Effector memory CD8-positive, alpha-beta T cell (primary cell): Measurements from ENCODE around the gene ASH1L.
"Not testable (repeated sequence)": the region's sequence is repeated elsewhere in the genome, so short reads cannot be mapped to it uniquely, and the experiment has no call there.

Experiments
- ATAC-seq: fragments of 150-1000 bp; cut with Tn5 transposase; replicated peaks from 2 replicates; pipeline ENCODE4 v1.10.0; 2021; ENCODE audit warnings: mild to moderate bottlenecking, moderate library complexity
- DNase-seq, 3 experiments: peaks; one replicate each; pipeline ENCODE4 v3.0.0; 2021
- H3K27ac Mint-ChIP-seq, 2 donors: one replicate each; pipeline ENCODE4 v1.8.0; 2022; ENCODE audit warnings: mild to moderate bottlenecking in 2 of 2, mixed read lengths in 2 of 2, moderate library complexity in 2 of 2
- H3K27me3 Mint-ChIP-seq, 2 donors: one replicate each; pipeline ENCODE4 v1.8.0; 2022; ENCODE audit warnings: mixed read lengths in 2 of 2
- H3K36me3 Mint-ChIP-seq: one replicate; pipeline ENCODE4 v1.8.0; 2022; ENCODE audit warnings: mild to moderate bottlenecking, moderate library complexity, mixed read lengths; ENCODE audit not compliant: insufficient read depth
- H3K4me1 Mint-ChIP-seq, 2 donors: one replicate each; pipeline ENCODE4 v1.8.0; 2022; ENCODE audit warnings: low read depth in 2 of 2, mixed read lengths in 2 of 2
- H3K4me3 Mint-ChIP-seq, 2 donors: one replicate each; pipeline ENCODE4 v1.8.0; 2022; ENCODE audit warnings: mild to moderate bottlenecking in 2 of 2, mixed read lengths in 2 of 2, moderate library complexity in 2 of 2
- H3K9me3 Mint-ChIP-seq, 2 donors: one replicate each; pipeline ENCODE4 v1.8.0; 2022; ENCODE audit warnings: mixed read lengths in 2 of 2
- total RNA-seq, 9 experiments: gene quantifications; one replicate each; lab custom pipeline; 2026; lab: John Stamatoyannopoulos, UW

The ASH1L gene
- 125 to 455 (median 300) reads per million in 9 experiments for total RNA-seq

- peak within 1 kb of the TSS; percentile 98 to 99 for H3K27ac Mint-ChIP-seq
- H3K9me3 Mint-ChIP-seq = no peaks in the 10 kb centered on the region
- H3K4me1 Mint-ChIP-seq = peaks cover 22 to 38% of the 10 kb centered on the region in 2 donors
- ATAC-seq (peak; percentile 75), DNase-seq (peak; percentile 87 to 91 (median 90))
- H3K27me3 Mint-ChIP-seq = no peaks in the 10 kb centered on the region
- H3K4me3 Mint-ChIP-seq = peak within 1 kb of the TSS; percentile 99
- H3K36me3 Mint-ChIP-seq = peaks cover 45% of the 10 kb centered on the region
These were observed at the start of gene ASH1L for GRCh38 chr1:155562581-155563376. Gene ASH1L (minus strand): TSS chr1:155562803. CDS start chr1:155521519, 41,284 bp downstream.

- DNase-seq, H3K36me3 Mint-ChIP-seq, H3K4me1 Mint-ChIP-seq, H3K27me3 Mint-ChIP-seq, H3K9me3 Mint-ChIP-seq: not testable (repeated sequence)
- Mint-ChIP-seq H3K27ac (peak overlapping the region; percentile 92 to 98), H3K4me3 (peak overlapping the region; percentile 96 to 99)
- ATAC-seq = peak; percentile 10
These were observed 47.6 kb upstream of the ASH1L start for GRCh38 chr1:155610257-155610647.

- H3K36me3 Mint-ChIP-seq = peaks cover 4% of the 10 kb centered on the region
- peak within 1 kb of the TSS; percentile 92 to 98 for H3K27ac Mint-ChIP-seq
- peak; percentile 84 to 87 (median 85) for DNase-seq
- ATAC-seq = peak; percentile 94
- H3K27me3 Mint-ChIP-seq = no peaks in the 10 kb centered on the region
- peaks cover 6% of the 10 kb centered on the region in 2 donors for H3K4me1 Mint-ChIP-seq
- peak within 1 kb of the TSS; percentile 96 to 99 for H3K4me3 Mint-ChIP-seq
- no peaks in the 10 kb centered on the region for H3K9me3 Mint-ChIP-seq
These were observed 47.1 kb upstream of the ASH1L start, which contains the start of gene MSTO1 for GRCh38 chr1:155609515-155610256. Gene MSTO1 (plus strand): TSS chr1:155610218. CDS start chr1:155610249, 31 bp downstream.

- Mint-ChIP-seq H3K4me3 (no peak overlapping the region), H3K27ac (no peak overlapping the region)
- ATAC-seq = no peak
These were observed 46.3 kb upstream of the ASH1L start for GRCh38 chr1:155608888-155609225.

GRCh38 chr1:155607708-155608107, 45.1 kb upstream of the ASH1L start:
- DNase-seq (no peak), ATAC-seq (no peak)
- no peaks in the 10 kb centered on the region for H3K27me3 Mint-ChIP-seq
- no peak overlapping the region for H3K4me3 Mint-ChIP-seq
- H3K36me3 Mint-ChIP-seq = peaks cover 4% of the 10 kb centered on the region
- no peak overlapping the region for H3K27ac Mint-ChIP-seq
- H3K9me3 Mint-ChIP-seq = no peaks in the 10 kb centered on the region
- peaks cover 6% of the 10 kb centered on the region in 2 donors for H3K4me1 Mint-ChIP-seq

More at GRCh38 chr1:155608888-155609225, 46.3 kb upstream of the ASH1L start:
- DNase-seq = no peak
- H3K36me3 Mint-ChIP-seq = peaks cover 4% of the 10 kb centered on the region
- H3K27me3 Mint-ChIP-seq = no peaks in the 10 kb centered on the region
- no peaks in the 10 kb centered on the region for H3K9me3 Mint-ChIP-seq
- peaks cover 6% of the 10 kb centered on the region in 2 donors for H3K4me1 Mint-ChIP-seq

GRCh38 chr1:155599828-155600572, 37.4 kb upstream of the ASH1L start:
- not testable (repeated sequence) for H3K4me3 Mint-ChIP-seq, H3K36me3 Mint-ChIP-seq, DNase-seq, H3K27ac Mint-ChIP-seq, H3K9me3 Mint-ChIP-seq, H3K27me3 Mint-ChIP-seq, ATAC-seq, H3K4me1 Mint-ChIP-seq

GRCh38 chr1:155598842-155599331, 36.3 kb upstream of the ASH1L start:
- Mint-ChIP-seq H3K27me3 (no peaks in the 10 kb centered on the region), H3K36me3 (no peaks in the 10 kb centered on the region), H3K4me3 (peak overlapping the region; percentile 27 to 44), H3K4me1 (peaks cover 0 to 4% of the 10 kb centered on the region in 2 donors), H3K27ac (no peak overlapping the region), H3K9me3 (no peaks in the 10 kb centered on the region)
- DNase-seq (no peak), ATAC-seq (no peak)

- Mint-ChIP-seq H3K4me1 (peaks cover 0 to 2% of the 10 kb centered on the region in 2 donors), H3K4me3 (no peak overlapping the region), H3K27me3 (no peaks in the 10 kb centered on the region), H3K36me3 (no peaks in the 10 kb centered on the region), H3K9me3 (no peaks in the 10 kb centered on the region), H3K27ac (no peak overlapping the region)
- ATAC-seq = no peak
- DNase-seq = no peak
These were observed 34.3 kb upstream of the ASH1L start for GRCh38 chr1:155596864-155597263.

GRCh38 chr1:155595877-155596474, 33.4 kb upstream of the ASH1L start:
- H3K27ac Mint-ChIP-seq, H3K36me3 Mint-ChIP-seq, H3K4me1 Mint-ChIP-seq, H3K27me3 Mint-ChIP-seq, H3K4me3 Mint-ChIP-seq, ATAC-seq, H3K9me3 Mint-ChIP-seq, DNase-seq: not testable (repeated sequence)

- peak; percentile 72 for ATAC-seq
- Mint-ChIP-seq H3K4me3 (no peak overlapping the region), H3K36me3 (peaks cover 3% of the 10 kb centered on the region), H3K27me3 (no peaks in the 10 kb centered on the region), H3K27ac (no peak overlapping the region), H3K9me3 (no peaks in the 10 kb centered on the region), H3K4me1 (peaks cover 0 to 3% of the 10 kb centered on the region in 2 donors)
- peak; percentile 34 to 37 (median 35) for DNase-seq
These were observed 29.2 kb upstream of the ASH1L start for GRCh38 chr1:155591770-155592169.

- H3K4me3 Mint-ChIP-seq, H3K36me3 Mint-ChIP-seq, H3K4me1 Mint-ChIP-seq, H3K27ac Mint-ChIP-seq, H3K27me3 Mint-ChIP-seq, DNase-seq, H3K9me3 Mint-ChIP-seq, ATAC-seq: not testable (repeated sequence)
These were observed 28.1 kb upstream of the ASH1L start for GRCh38 chr1:155590516-155591247.

- peak overlapping the region in 1 of 2 donors; percentile 56 for H3K27ac Mint-ChIP-seq
- not testable (repeated sequence) for DNase-seq, H3K27me3 Mint-ChIP-seq, H3K4me3 Mint-ChIP-seq, H3K36me3 Mint-ChIP-seq, H3K9me3 Mint-ChIP-seq, H3K4me1 Mint-ChIP-seq, ATAC-seq
These were observed 26.7 kb upstream of the ASH1L start for GRCh38 chr1:155589282-155589681.
